Measurements from ENCODE around the gene SLC25A3. TPM values are rescaled to one million over a fixed set of nuclear protein-coding genes. Genes with fewer than 3 reads are reported as not detected.

SLC25A3 gene
- total and polyA plus RNA-seq, 2 of the 13 experiments (the other 11 are each of a cell fraction or from before 2014, with no cell fraction given): 292 to 829 TPM

DNA sequence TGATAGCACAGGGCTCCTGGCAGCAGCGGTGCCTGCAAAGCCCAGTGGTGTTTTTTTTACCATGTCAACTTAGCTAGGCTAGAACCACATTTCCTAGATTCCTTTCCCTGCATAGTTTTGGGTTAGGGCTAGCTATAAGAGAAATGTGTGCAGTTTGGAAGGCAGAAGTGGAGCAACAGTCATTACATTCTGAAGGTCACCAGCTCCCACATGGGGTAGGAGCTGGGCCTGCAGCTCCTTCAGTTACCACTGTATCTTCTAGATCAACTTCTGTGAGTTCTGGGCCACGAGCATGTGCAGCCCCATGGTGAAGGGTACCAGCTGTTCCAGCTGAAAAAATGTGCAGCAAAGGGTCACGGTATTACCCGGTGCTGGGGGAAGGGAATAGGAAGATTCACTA, 2.3 kb upstream of the SLC25A3 start:
- no TSS peak for BruUV-seq (replicated peaks)
- POLR2A ChIA-PET: interaction anchor here (1.0 to 1.2 kb wide), 2 partner anchors 13 to 24 kb away, joined by 3 to 4 read pairs; no protein-coding TSS in a partner anchor
- TF ChIP-seq ZFY (CRISPR knock-in tag; IDR thresholded peaks at IDR 0.05) (0 out of 2 replicates have a peak, but pooled peaks have one; percentile 12), SOX6 (IDR thresholded peaks at IDR 0.05) (no peak), SOX6 (CRISPR knock-in tag; IDR thresholded peaks at IDR 0.05) (no peak), RAD21 (CRISPR knock-in tag; IDR thresholded peaks at IDR 0.05) (0 out of 2 replicates have a peak, but pooled peaks have one; percentile 24), ZNF775 (CRISPR knock-in tag; IDR thresholded peaks at IDR 0.05; ENCODE audit: borderline replicate concordance) (no peak), ZBTB1 (CRISPR knock-in tag; IDR thresholded peaks at IDR 0.05; ENCODE audit: borderline replicate concordance) (no peak), NFE2L2 (IDR thresholded peaks at IDR 0.05; ENCODE audit: low read length) (no peak), BORCS8-MEF2B (CRISPR knock-in tag; IDR thresholded peaks at IDR 0.05) (no peak), SMARCE1 (IDR thresholded peaks at IDR 0.05; ENCODE audit: borderline replicate concordance) (no peak)
- TF ChIP-seq, protein P1, sequence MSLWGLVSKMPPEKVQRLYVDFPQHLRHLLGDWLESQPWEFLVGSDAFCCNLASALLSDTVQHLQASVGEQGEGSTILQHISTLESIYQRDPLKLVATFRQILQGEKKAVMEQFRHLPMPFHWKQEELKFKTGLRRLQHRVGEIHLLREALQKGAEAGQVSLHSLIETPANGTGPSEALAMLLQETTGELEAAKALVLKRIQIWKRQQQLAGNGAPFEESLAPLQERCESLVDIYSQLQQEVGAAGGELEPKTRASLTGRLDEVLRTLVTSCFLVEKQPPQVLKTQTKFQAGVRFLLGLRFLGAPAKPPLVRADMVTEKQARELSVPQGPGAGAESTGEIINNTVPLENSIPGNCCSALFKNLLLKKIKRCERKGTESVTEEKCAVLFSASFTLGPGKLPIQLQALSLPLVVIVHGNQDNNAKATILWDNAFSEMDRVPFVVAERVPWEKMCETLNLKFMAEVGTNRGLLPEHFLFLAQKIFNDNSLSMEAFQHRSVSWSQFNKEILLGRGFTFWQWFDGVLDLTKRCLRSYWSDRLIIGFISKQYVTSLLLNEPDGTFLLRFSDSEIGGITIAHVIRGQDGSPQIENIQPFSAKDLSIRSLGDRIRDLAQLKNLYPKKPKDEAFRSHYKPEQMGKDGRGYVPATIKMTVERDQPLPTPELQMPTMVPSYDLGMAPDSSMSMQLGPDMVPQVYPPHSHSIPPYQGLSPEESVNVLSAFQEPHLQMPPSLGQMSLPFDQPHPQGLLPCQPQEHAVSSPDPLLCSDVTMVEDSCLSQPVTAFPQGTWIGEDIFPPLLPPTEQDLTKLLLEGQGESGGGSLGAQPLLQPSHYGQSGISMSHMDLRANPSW (CRISPR knock-in tag; IDR thresholded peaks at IDR 0.05; ENCODE audit: borderline replicate concordance): no peak
- TF ChIP-seq, protein P2, sequence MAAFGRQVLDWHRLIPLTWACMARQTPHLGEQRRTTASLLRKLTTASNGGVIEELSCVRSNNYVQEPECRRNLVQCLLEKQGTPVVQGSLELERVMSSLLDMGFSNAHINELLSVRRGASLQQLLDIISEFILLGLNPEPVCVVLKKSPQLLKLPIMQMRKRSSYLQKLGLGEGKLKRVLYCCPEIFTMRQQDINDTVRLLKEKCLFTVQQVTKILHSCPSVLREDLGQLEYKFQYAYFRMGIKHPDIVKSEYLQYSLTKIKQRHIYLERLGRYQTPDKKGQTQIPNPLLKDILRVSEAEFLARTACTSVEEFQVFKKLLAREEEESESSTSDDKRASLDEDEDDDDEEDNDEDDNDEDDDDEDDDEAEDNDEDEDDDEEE (CRISPR knock-in tag; IDR thresholded peaks at IDR 0.05): no peak
- TF ChIP-seq, protein P3, sequence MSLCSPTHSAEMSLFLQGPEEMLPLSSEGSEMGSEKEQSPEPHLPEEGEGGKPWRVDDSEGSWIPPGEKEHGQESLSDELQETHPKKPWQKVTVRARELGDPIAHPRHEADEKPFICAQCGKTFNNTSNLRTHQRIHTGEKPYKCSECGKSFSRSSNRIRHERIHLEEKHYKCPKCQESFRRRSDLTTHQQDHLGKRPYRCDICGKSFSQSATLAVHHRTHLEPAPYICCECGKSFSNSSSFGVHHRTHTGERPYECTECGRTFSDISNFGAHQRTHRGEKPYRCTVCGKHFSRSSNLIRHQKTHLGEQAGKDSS (CRISPR knock-in tag; IDR thresholded peaks at IDR 0.05; ENCODE audit: borderline replicate concordance, low read depth): no peak
- TF ChIP-seq, protein P4, sequence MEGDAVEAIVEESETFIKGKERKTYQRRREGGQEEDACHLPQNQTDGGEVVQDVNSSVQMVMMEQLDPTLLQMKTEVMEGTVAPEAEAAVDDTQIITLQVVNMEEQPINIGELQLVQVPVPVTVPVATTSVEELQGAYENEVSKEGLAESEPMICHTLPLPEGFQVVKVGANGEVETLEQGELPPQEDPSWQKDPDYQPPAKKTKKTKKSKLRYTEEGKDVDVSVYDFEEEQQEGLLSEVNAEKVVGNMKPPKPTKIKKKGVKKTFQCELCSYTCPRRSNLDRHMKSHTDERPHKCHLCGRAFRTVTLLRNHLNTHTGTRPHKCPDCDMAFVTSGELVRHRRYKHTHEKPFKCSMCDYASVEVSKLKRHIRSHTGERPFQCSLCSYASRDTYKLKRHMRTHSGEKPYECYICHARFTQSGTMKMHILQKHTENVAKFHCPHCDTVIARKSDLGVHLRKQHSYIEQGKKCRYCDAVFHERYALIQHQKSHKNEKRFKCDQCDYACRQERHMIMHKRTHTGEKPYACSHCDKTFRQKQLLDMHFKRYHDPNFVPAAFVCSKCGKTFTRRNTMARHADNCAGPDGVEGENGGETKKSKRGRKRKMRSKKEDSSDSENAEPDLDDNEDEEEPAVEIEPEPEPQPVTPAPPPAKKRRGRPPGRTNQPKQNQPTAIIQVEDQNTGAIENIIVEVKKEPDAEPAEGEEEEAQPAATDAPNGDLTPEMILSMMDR (CRISPR knock-in tag; IDR thresholded peaks at IDR 0.05): 0 out of 2 replicates have a peak, but pooled peaks have one; percentile 29
- TF ChIP-seq, protein P5, sequence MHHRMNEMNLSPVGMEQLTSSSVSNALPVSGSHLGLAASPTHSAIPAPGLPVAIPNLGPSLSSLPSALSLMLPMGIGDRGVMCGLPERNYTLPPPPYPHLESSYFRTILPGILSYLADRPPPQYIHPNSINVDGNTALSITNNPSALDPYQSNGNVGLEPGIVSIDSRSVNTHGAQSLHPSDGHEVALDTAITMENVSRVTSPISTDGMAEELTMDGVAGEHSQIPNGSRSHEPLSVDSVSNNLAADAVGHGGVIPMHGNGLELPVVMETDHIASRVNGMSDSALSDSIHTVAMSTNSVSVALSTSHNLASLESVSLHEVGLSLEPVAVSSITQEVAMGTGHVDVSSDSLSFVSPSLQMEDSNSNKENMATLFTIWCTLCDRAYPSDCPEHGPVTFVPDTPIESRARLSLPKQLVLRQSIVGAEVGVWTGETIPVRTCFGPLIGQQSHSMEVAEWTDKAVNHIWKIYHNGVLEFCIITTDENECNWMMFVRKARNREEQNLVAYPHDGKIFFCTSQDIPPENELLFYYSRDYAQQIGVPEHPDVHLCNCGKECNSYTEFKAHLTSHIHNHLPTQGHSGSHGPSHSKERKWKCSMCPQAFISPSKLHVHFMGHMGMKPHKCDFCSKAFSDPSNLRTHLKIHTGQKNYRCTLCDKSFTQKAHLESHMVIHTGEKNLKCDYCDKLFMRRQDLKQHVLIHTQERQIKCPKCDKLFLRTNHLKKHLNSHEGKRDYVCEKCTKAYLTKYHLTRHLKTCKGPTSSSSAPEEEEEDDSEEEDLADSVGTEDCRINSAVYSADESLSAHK (CRISPR knock-in tag; IDR thresholded peaks at IDR 0.05; ENCODE audit: borderline replicate concordance): no peak
- TF ChIP-seq, protein P6, sequence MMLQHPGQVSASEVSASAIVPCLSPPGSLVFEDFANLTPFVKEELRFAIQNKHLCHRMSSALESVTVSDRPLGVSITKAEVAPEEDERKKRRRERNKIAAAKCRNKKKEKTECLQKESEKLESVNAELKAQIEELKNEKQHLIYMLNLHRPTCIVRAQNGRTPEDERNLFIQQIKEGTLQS (CRISPR knock-in tag; IDR thresholded peaks at IDR 0.05): no peak

More for the DNA sequence above, 2.3 kb upstream of the SLC25A3 start:
- ATAC-seq (peak; percentile 13), FAIRE-seq (no peak), DNase-seq (ENCODE audit: low spot score) (peak; percentile 31)
- 34% methylated on average over 4 of the region's 4 CpGs for WGBS (ENCODE audit: low lambda C conversion rate)
- H3K27me3 ChIP-seq (ENCODE audit: control insufficient read depth in 1 of 2, insufficient read depth in 2 of 2, low read length in 2 of 2): no peaks in the 10 kb centered on the region; a peak in 1 of 5 replicates
- peak overlapping the region in 1 of 3 experiments; percentile 11; a peak in 1 of 6 replicates for H3K4me3 ChIP-seq (replicated peaks in 1 of 3; ENCODE audit: insufficient read depth in 1 of 3, low read depth in 2 of 3, low read length in 3 of 3)
- H4K20me1 ChIP-seq (ENCODE audit: insufficient read depth, low read length): peaks cover 19% of the 10 kb centered on the region
- H3K9me3 ChIP-seq (ENCODE audit: low read length): no peaks in the 10 kb centered on the region
- H3K79me2 ChIP-seq (ENCODE audit: insufficient read depth, low read length): peaks cover 27% of the 10 kb centered on the region
- peaks cover under 1 to 3% of the 10 kb centered on the region in 2 experiments; a peak in 2 of 5 replicates for H3K36me3 ChIP-seq (replicated peaks in 1 of 2; ENCODE audit: control insufficient read depth in 1 of 2, insufficient read depth in 2 of 2, low read length in 2 of 2)
- 0 out of 2 replicates have a peak overlapping the region, but pooled peaks have one; percentile 5 for H3K9ac ChIP-seq (ENCODE audit: insufficient read depth, low read depth, low read length)
- CTCF ChIA-PET (ENCODE audit: low intra/inter-chr PET ratio, low total read pairs): no interaction called here
- intact Hi-C loops (cut with micrococcal nuclease; ENCODE audit: unreplicated experiment): loop anchor here (1.0 to 5.0 kb wide), 3 partner anchors 13 to 89 kb away; partner anchors contain the start of gene TMPO
- peak overlapping the region; percentile 43 for H3K4me2 ChIP-seq (ENCODE audit: low read depth, low read length)
- no peak overlapping the region for H3K27ac ChIP-seq (ENCODE audit: extremely low read length, insufficient read depth, low read length)
- H3K4me1 ChIP-seq (ENCODE audit: insufficient read depth, low read length): peaks cover 42% of the 10 kb centered on the region
- in situ Hi-C loops (cut with HindIII; ENCODE audit: extremely low pct_ligation_motif_present, low pct_unique_long_range_greater_than_20kb): no loop called here
- H2AFZ ChIP-seq (ENCODE audit: low read length): peak overlapping the region; percentile 37

All from HepG2 (cell line).